Lower leg skin (tissue), 3 donors: ENCODE measurements around the gene FGFBP2.

Experiments
- CTCF ChIP-seq, 3 donors: fragments of 450-650 bp; IDR thresholded peaks; one replicate each; pipeline ENCODE4 v1.5.1; 2016; ENCODE audit warnings: antibody characterized with exemption in 3 of 3, mild to moderate bottlenecking in 3 of 3, moderate library complexity in 2 of 3
- POLR2A ChIP-seq, 2 donors: fragments of 450-650 bp; IDR thresholded peaks; one replicate each; pipeline ENCODE4 v1.6.1; 2016 to 2017; ENCODE audit warnings: antibody characterized with exemption in 2 of 2, mild to moderate bottlenecking in 1 of 2, moderate library complexity in 1 of 2

GRCh38 chr4:16006771-16007446 is 43.9 kb upstream of the FGFBP2 start:
- no peak for TF ChIP-seq POLR2A (IDR thresholded peaks at IDR 0.05)
- TF ChIP-seq CTCF (IDR thresholded peaks at IDR 0.05) = no peak
